VCaP (cell line): ENCODE measurements around the gene STX11.

Experiments
- H3K27ac ChIP-seq: fragments of 450-650 bp; 2 replicates; pipeline ENCODE4 v1.5.1; 2017
- TF ChIP-seq, protein P1 (sequence below): fragments of 450-650 bp; conservative IDR thresholded peaks from 2 replicates; pipeline ENCODE4 v1.5.1; 2017; ENCODE audit warnings: mild to moderate bottlenecking, moderate library complexity

The STX11 gene

DNA sequence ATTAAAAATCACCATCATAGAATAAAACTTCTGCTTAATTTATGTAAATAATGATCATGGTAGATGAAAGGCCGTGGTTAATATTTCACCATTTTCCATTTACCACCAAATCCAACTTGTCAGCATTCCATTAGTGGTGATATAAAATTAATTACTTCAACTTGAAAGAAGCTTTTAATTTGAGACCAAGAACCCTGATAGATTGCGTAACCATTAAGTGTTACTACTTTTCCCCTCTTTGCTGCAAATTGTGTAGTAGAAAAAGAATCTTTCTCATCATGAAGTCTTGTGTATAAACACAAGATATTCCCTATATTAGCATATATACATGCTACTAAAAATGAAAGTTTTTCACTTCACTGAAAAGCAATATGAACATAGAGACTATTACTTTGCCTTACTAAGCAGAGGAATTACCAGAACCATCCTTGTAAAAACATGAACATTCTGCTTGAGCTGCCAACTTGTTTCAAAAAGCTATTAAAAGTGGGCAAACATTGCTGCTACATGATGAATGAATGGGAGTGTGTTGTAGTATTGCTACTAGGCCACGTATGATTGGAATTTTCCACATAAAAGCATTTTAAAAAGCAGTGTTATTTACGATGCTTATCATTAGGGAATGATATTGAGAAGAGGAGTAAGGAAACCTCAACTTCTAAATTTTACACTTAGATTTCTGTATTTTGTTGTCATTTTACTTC, 35.0 kb downstream of the STX11 start:
- TF ChIP-seq, protein P1, sequence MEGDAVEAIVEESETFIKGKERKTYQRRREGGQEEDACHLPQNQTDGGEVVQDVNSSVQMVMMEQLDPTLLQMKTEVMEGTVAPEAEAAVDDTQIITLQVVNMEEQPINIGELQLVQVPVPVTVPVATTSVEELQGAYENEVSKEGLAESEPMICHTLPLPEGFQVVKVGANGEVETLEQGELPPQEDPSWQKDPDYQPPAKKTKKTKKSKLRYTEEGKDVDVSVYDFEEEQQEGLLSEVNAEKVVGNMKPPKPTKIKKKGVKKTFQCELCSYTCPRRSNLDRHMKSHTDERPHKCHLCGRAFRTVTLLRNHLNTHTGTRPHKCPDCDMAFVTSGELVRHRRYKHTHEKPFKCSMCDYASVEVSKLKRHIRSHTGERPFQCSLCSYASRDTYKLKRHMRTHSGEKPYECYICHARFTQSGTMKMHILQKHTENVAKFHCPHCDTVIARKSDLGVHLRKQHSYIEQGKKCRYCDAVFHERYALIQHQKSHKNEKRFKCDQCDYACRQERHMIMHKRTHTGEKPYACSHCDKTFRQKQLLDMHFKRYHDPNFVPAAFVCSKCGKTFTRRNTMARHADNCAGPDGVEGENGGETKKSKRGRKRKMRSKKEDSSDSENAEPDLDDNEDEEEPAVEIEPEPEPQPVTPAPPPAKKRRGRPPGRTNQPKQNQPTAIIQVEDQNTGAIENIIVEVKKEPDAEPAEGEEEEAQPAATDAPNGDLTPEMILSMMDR = no peak

DNA sequence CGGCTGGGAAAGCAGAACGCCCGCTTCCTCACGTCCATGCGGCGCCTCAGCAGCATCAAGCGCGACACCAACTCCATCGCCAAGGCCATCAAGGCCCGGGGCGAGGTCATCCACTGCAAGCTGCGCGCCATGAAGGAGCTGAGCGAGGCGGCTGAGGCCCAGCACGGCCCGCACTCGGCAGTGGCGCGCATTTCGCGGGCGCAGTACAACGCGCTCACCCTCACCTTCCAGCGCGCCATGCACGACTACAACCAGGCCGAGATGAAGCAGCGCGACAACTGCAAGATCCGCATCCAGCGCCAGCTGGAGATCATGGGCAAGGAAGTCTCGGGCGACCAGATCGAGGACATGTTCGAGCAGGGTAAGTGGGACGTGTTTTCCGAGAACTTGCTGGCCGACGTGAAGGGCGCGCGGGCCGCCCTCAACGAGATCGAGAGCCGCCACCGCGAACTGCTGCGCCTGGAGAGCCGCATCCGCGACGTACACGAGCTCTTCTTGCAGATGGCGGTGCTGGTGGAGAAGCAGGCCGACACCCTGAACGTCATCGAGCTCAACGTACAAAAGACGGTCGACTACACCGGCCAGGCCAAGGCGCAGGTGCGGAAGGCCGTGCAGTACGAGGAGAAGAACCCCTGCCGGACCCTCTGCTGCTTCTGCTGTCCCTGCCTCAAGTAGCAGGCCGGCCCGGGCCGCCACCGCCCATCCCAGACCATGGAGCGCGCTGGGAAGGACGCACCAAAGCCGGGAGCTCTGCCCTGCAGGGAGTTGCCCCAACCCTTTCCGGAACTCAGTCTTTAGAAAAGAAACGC, 36.7 kb downstream of the STX11 start:
- TF ChIP-seq, protein P1 = no peak

More for the DNA sequence above, 35.0 kb downstream of the STX11 start:
- H3K27ac ChIP-seq = peak overlapping the region; percentile 34

DNA sequence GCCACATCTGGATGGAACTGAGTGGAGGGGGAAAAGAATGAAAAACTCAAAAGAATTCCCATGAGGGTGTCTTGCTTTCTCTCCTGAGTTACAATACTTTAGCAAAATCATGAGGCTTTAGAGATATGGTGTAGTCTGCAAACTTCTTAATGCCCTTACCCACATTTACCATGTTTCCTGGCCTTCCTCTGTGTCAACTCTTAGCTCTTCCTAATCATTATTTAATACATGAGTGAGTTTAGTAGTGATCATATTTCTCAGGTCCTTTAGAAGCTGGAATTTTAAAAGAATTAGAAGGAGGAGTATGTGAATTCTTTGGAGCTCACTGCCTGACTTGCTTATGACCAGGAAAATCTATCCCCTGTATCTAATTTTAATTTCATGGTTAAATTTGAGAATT, 39.0 kb downstream of the STX11 start:
- TF ChIP-seq, protein P1 = no peak
- no peak overlapping the region for H3K27ac ChIP-seq

More for the DNA sequence above, 36.7 kb downstream of the STX11 start:
- no peak overlapping the region for H3K27ac ChIP-seq

DNA sequence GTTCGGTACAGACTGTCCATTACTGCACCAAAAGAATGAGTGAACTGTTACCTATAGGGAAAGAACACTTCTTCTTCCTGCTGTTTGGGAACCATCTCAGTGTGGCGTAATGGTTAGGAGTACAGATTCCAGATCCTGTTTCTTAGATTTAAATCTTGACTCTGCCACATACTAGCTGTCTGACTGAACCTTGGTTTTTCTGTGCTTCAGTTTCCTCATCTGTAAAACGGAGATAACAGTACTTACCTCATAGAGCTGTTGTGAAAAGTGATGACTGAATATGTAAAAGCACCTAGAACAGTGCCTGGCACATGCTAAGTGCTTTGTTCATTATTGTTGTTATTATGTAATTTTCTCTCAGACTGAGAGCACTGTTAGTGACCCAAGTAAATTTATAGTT, 39.8 kb downstream of the STX11 start:
- no peak overlapping the region for H3K27ac ChIP-seq
- TF ChIP-seq, protein P1 = no peak

DNA sequence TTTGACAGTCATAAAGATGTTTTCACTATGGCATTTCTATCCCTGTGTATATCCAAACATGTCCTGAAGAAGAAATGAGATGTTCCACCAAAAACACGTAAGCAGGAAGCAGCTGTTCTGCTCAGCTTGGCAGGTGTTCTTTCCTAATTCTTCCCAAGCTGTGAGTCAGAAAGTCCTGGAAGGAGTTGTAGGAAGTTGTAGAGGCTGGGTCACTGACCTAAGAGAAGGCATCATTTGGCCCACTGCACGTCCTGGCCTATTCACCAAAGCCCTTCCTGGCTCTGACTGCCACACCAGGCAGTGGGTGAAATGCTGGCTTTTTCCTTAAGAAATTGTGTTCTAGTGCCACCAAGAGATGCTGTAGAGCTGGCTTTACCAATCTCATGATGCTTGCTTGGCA, 40.3 kb downstream of the STX11 start:
- H3K27ac ChIP-seq = no peak overlapping the region
- TF ChIP-seq, protein P1 = no peak

DNA sequence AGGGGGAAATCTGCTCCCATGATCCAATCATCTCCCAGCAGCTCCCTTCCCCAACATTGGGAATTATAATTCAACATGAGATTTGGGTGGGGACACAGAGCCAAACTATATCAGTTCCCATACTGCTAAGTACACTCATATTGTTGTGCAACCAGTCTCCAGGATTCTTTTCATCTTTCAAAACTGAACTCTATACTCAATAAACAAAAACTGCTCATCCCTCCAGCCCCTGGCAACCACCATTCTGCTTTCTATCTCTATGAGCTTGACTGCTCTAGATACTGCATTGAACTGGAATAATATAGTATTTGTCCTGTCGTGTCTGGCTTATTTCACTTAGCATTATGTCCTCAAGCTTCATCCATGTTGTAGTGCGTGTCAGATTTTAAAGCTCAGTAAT, 42.9 kb downstream of the STX11 start:
- no peak overlapping the region for H3K27ac ChIP-seq

DNA sequence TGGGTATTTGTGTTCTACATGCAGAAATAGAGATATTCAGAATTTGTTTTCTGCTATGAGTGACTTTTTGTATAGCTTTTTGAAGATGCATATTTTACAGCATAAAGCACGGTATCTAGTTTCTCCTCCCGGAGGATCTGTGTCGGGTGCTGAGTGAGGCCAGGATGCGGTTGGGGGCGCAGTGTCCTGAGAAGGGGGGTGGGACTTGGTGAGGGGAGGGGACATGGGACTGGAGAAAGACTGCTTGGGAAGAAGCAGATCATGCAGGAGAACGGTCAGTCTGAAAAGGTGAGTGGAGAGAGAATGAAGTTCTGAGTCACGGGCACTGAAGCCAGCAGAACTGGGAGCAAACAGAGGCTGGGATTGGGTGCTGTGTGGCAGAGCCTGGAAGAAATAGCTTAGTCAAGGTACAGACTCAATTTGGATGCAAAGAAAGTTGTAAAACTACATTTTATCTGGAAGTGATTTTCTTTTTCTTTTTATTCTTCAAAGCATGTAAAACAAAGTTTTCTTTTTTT, 44.0 kb downstream of the STX11 start:
- TF ChIP-seq, protein P1 = no peak
- H3K27ac ChIP-seq = no peak overlapping the region

More for the DNA sequence above, 42.9 kb downstream of the STX11 start:
- TF ChIP-seq, protein P1 = no peak
